ENCODE results near the gene TOP3B.

TOP3B gene

GRCh38 chr22:21982338-21982965 is at the start of gene TOP3B:
TOP3B (minus strand) TSS chr22:21982787; CDS start chr22:21975709, 7,078 bp downstream.
- peak; percentile 62 for DNase-seq (ENCODE audit: low spot score)
- FAIRE-seq = no peak

- FAIRE-seq (no peak), DNase-seq (ENCODE audit: low spot score) (no peak)
Observed at GRCh38 chr22:22031183-22031945, 48.8 kb upstream of the TOP3B start.

GRCh38 chr22:22030493-22031182 is 48.1 kb upstream of the TOP3B start:
- DNase-seq (ENCODE audit: low spot score) (no peak), FAIRE-seq (no peak)

GRCh38 chr22:22027955-22028354 is 45.4 kb upstream of the TOP3B start:
- DNase-seq (ENCODE audit: low spot score) (no peak), FAIRE-seq (no peak)

- FAIRE-seq (no peak), DNase-seq (ENCODE audit: low spot score) (no peak)
Observed at GRCh38 chr22:22026157-22026831, 43.7 kb upstream of the TOP3B start.

GRCh38 chr22:22025320-22026156 is 43.0 kb upstream of the TOP3B start:
- DNase-seq (ENCODE audit: low spot score) (no peak), FAIRE-seq (no peak)

GRCh38 chr22:22024440-22024839 is 41.9 kb upstream of the TOP3B start:
- DNase-seq (ENCODE audit: low spot score) = no peak
- no peak for FAIRE-seq

- FAIRE-seq (no peak), DNase-seq (ENCODE audit: low spot score) (no peak)
Observed at GRCh38 chr22:22023581-22024137, 41.1 kb upstream of the TOP3B start.

- DNase-seq (ENCODE audit: low spot score) (no peak), FAIRE-seq (no peak)
Observed at GRCh38 chr22:22022947-22023534, 40.5 kb upstream of the TOP3B start.

- FAIRE-seq = no peak
- DNase-seq (ENCODE audit: low spot score) = no peak
Observed at GRCh38 chr22:22022255-22022840, 39.8 kb upstream of the TOP3B start.

GRCh38 chr22:22021162-22021750 is 38.7 kb upstream of the TOP3B start:
- FAIRE-seq = no peak
- DNase-seq (ENCODE audit: low spot score) = no peak

GRCh38 chr22:22020425-22020852 is 37.9 kb upstream of the TOP3B start:
- FAIRE-seq (no peak), DNase-seq (ENCODE audit: low spot score) (no peak)

GRCh38 chr22:22019659-22020424 is 37.3 kb upstream of the TOP3B start:
- DNase-seq (ENCODE audit: low spot score) (no peak), FAIRE-seq (no peak)

- no peak for FAIRE-seq
Observed at GRCh38 chr22:22018825-22019658, 36.5 kb upstream of the TOP3B start.

GRCh38 chr22:22015631-22016030 is 33.0 kb upstream of the TOP3B start:
- FAIRE-seq (no peak), DNase-seq (ENCODE audit: low spot score) (no peak)

More at GRCh38 chr22:22018825-22019658, 36.5 kb upstream of the TOP3B start:
- DNase-seq (ENCODE audit: low spot score) = no peak

- DNase-seq (ENCODE audit: low spot score) (no peak), FAIRE-seq (no peak)
Observed at GRCh38 chr22:22014285-22014659, 31.7 kb upstream of the TOP3B start.

GRCh38 chr22:22013559-22014284 is 31.1 kb upstream of the TOP3B start:
- no peak for FAIRE-seq
- no peak for DNase-seq (ENCODE audit: low spot score)

Measured in RCC 7860 (cell line).